ENCODE results near the gene FUT8.

DNA sequence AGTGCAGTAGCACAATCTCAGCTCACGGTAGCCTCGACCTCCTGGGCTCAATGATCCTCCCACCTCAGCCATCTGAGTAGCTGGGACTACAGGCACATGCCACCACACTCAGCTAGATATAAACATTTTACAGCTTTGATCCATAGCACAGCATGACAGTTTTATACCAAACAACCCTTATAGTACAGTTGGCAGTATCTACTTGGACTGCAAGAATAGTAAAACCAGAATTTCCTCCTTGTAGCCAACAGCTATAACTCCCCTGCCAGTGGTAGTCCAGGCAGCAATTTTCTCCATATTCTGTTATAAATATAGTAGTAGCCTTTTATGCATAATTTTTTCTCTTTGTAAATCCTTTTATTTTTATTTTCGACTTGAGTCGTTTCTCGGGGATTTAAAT, 317.0 kb downstream of the FUT8 start:
- no peak for TF ChIP-seq NFIC (IDR thresholded peaks at IDR 0.05)
- TF ChIP-seq, protein P1, sequence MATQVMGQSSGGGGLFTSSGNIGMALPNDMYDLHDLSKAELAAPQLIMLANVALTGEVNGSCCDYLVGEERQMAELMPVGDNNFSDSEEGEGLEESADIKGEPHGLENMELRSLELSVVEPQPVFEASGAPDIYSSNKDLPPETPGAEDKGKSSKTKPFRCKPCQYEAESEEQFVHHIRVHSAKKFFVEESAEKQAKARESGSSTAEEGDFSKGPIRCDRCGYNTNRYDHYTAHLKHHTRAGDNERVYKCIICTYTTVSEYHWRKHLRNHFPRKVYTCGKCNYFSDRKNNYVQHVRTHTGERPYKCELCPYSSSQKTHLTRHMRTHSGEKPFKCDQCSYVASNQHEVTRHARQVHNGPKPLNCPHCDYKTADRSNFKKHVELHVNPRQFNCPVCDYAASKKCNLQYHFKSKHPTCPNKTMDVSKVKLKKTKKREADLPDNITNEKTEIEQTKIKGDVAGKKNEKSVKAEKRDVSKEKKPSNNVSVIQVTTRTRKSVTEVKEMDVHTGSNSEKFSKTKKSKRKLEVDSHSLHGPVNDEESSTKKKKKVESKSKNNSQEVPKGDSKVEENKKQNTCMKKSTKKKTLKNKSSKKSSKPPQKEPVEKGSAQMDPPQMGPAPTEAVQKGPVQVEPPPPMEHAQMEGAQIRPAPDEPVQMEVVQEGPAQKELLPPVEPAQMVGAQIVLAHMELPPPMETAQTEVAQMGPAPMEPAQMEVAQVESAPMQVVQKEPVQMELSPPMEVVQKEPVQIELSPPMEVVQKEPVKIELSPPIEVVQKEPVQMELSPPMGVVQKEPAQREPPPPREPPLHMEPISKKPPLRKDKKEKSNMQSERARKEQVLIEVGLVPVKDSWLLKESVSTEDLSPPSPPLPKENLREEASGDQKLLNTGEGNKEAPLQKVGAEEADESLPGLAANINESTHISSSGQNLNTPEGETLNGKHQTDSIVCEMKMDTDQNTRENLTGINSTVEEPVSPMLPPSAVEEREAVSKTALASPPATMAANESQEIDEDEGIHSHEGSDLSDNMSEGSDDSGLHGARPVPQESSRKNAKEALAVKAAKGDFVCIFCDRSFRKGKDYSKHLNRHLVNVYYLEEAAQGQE (IDR thresholded peaks at IDR 0.05; ENCODE audit: low read depth), result no peak
- no peak for TF ChIP-seq YY1 (IDR thresholded peaks at IDR 0.05; ENCODE audit: low read depth)
- no peak for TF ChIP-seq TCF12 (IDR thresholded peaks at IDR 0.05; ENCODE audit: low read depth)
- TF ChIP-seq RAD21 (IDR thresholded peaks at IDR 0.05; ENCODE audit: low read depth), result no peak
- TF ChIP-seq ZBTB7A (IDR thresholded peaks at IDR 0.05; ENCODE audit: low read depth), result no peak

Measured in Ishikawa (cell line).